ENCODE measurements around the gene DAB1.

DAB1 gene

GRCh38 chr1:57019236-57019839 is 404.5 kb downstream of the DAB1 start:
- DNase-seq (ENCODE audit: low spot score): no peak

- DNase-seq (ENCODE audit: low spot score): no peak
These were observed 405.7 kb downstream of the DAB1 start for GRCh38 chr1:57018119-57018518.

- DNase-seq (ENCODE audit: low spot score): no peak
These were observed 406.1 kb downstream of the DAB1 start for GRCh38 chr1:57017717-57018116.

- DNase-seq (ENCODE audit: low spot score): no peak
These were observed 406.7 kb downstream of the DAB1 start for GRCh38 chr1:57017200-57017599.

GRCh38 chr1:57015071-57015470 is 408.8 kb downstream of the DAB1 start:
- no peak for DNase-seq (ENCODE audit: low spot score)

- no peak for DNase-seq (ENCODE audit: low spot score)
These were observed 410.3 kb downstream of the DAB1 start for GRCh38 chr1:57013522-57013921.

- no peak for DNase-seq (ENCODE audit: low spot score)
These were observed 411.5 kb downstream of the DAB1 start for GRCh38 chr1:57012315-57012714.

GRCh38 chr1:57010511-57010910 is 413.3 kb downstream of the DAB1 start:
- DNase-seq (ENCODE audit: low spot score): no peak

- no peak for DNase-seq (ENCODE audit: low spot score)
These were observed 415.9 kb downstream of the DAB1 start for GRCh38 chr1:57007948-57008347.

- no peak for DNase-seq (ENCODE audit: low spot score)
These were observed 416.4 kb downstream of the DAB1 start for GRCh38 chr1:57007472-57007871.

- no peak for DNase-seq (ENCODE audit: low spot score)
These were observed 420.3 kb downstream of the DAB1 start for GRCh38 chr1:57003398-57004139.

- DNase-seq (ENCODE audit: low spot score): no peak
These were observed 428.3 kb downstream of the DAB1 start for GRCh38 chr1:56995414-56996100.

- no peak for DNase-seq (ENCODE audit: low spot score)
These were observed 430.4 kb downstream of the DAB1 start for GRCh38 chr1:56993475-56993874.

GRCh38 chr1:56992318-56993125 is 431.3 kb downstream of the DAB1 start:
- DNase-seq (ENCODE audit: low spot score): no peak

GRCh38 chr1:56991576-56991975 is 432.3 kb downstream of the DAB1 start:
- DNase-seq (ENCODE audit: low spot score): no peak

- DNase-seq (ENCODE audit: low spot score): no peak
These were observed 437.5 kb downstream of the DAB1 start for GRCh38 chr1:56986397-56986796.

- no peak for DNase-seq (ENCODE audit: low spot score)
These were observed 438.0 kb downstream of the DAB1 start for GRCh38 chr1:56985857-56986256.

GRCh38 chr1:56983484-56983883 is 440.4 kb downstream of the DAB1 start:
- no peak for DNase-seq (ENCODE audit: low spot score)

- no peak for DNase-seq (ENCODE audit: low spot score)
These were observed 443.7 kb downstream of the DAB1 start for GRCh38 chr1:56979986-56980755.

GRCh38 chr1:56978819-56979218 is 445.0 kb downstream of the DAB1 start:
- no peak for DNase-seq (ENCODE audit: low spot score)

- no peak for DNase-seq (ENCODE audit: low spot score)
These were observed 445.9 kb downstream of the DAB1 start for GRCh38 chr1:56977910-56978309.

GRCh38 chr1:56975446-56975845 is 448.4 kb downstream of the DAB1 start:
- DNase-seq (ENCODE audit: low spot score): no peak
